Peyer's patch (tissue), 4 donors: ENCODE measurements around the gene OCLN. TPM values are rescaled to one million over a fixed set of nuclear protein-coding genes. Genes with fewer than 3 reads are reported as not detected.
"Not testable (repeated sequence)": the region's sequence is repeated elsewhere in the genome, so short reads cannot be mapped to it uniquely, and the experiment has no call there.

ENCODE experiments used
- DNase-seq, 3 donors: peaks; one replicate each; pipeline ENCODE4 v3.0.0-alpha.2; 2017 to 2019
- H3K27ac ChIP-seq, 4 donors: fragments of 200-600 bp; sonication (generic); one replicate each; pipeline ENCODE4 v1.5.1; 2016 to 2019
- H3K27me3 ChIP-seq, 2 donors: fragments of 200-600 bp; sonication (generic); one replicate each; pipeline ENCODE4 v1.5.1; 2019
- H3K36me3 ChIP-seq, 3 donors: fragments of 200-600 bp; sonication (generic); one replicate each; pipeline ENCODE4 v1.5.1; 2016 to 2019
- H3K4me1 ChIP-seq, 4 donors: fragments of 200-600 bp; sonication (generic); one replicate each; pipeline ENCODE4 v1.5.1; 2016 to 2019
- H3K4me3 ChIP-seq, 4 donors: fragments of 200-600 bp; sonication (generic); 1 replicate in 3 of 4; 2 replicates in 1 of 4; pipeline ENCODE4 v1.5.1; 2016 to 2019; ENCODE audit warnings: mild to moderate bottlenecking in 1 of 4
- H3K9me3 ChIP-seq, 4 donors: fragments of 200-600 bp; sonication (generic); one replicate each; pipeline ENCODE4 v1.5.1; 2016 to 2019; ENCODE audit warnings: mild to moderate bottlenecking in 1 of 4
- CTCF ChIP-seq, 6 experiments: fragments of 450-650 bp in 4 of 6; fragments of 200-600 bp in 2 of 6; sonication (generic) in 1 of 6; IDR thresholded peaks; one replicate each; pipeline ENCODE4 v1.5.1; 2017 to 2019; ENCODE audit warnings: antibody characterized with exemption in 6 of 6, mild to moderate bottlenecking in 3 of 6, moderate library complexity in 1 of 6
- POLR2A ChIP-seq, 2 donors: fragments of 450-650 bp; IDR thresholded peaks; one replicate each; pipeline ENCODE4 v1.5.1; 2017; ENCODE audit warnings: antibody characterized with exemption in 2 of 2, mild to moderate bottlenecking in 2 of 2, moderate library complexity in 2 of 2
- total RNA-seq, 4 donors: library from RNA; depleted of rRNA; stranded (reverse); fragments of >200 nt; gene quantifications; one replicate each; pipeline ENCODE4 v1.1.0, GENCODE V29; 2016

Gene OCLN
- total RNA-seq, 4 donors from 2014 or later = 64.7 to 103 (median 76.7) TPM

DNA sequence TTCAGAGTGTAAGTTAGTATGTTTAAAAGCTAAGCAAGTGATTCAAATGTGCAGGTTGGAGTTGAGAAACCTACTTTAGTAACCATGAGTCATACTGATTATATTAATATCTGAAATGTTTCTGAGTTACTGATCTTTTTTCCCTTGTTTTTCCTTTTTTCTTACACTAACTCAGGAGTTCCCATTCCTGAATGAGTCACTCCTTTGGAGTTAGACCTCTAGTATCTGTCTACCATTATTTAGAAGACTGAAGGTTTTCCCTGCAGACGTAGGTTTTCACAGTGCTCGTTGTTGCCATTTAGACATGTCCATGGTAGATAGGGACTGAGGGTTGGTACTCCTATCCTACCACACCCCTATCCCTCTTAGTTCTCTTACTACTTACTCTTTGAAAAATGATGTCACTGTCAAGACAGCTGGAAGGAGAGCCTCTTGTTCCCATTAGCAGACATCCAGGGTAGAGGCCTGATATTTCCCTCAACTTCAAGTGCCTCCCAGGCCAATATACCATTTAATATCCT is 20.2 kb downstream of the OCLN start:
- TF ChIP-seq POLR2A (IDR thresholded peaks at IDR 0.05) (no peak), CTCF (IDR thresholded peaks at IDR 0.05) (no peak)
- peaks cover 0 to 9% (median 0%) of the 10 kb centered on the region in 3 donors for H3K36me3 ChIP-seq
- no peaks in the 10 kb centered on the region for H3K9me3 ChIP-seq
- peaks cover 0 to 3% (median 0%) of the 10 kb centered on the region in 4 donors for H3K4me1 ChIP-seq
- peak overlapping the region in 1 of 4 donors; percentile 57 for H3K27ac ChIP-seq
- H3K27me3 ChIP-seq = no peaks in the 10 kb centered on the region
- no peak overlapping the region for H3K4me3 ChIP-seq
- no peak for DNase-seq

- not testable (repeated sequence) for H3K27ac ChIP-seq, H3K4me3 ChIP-seq, H3K36me3 ChIP-seq, DNase-seq, H3K9me3 ChIP-seq, H3K27me3 ChIP-seq
- H3K4me1 ChIP-seq = peaks cover 0 to 24% (median 0%) of the 10 kb centered on the region in 4 donors
Measured at GRCh38 chr5:69515570-69515969, 23.0 kb downstream of the OCLN start.

- Histone ChIP-seq H3K4me1 (peaks cover 0 to 29% (median 0%) of the 10 kb centered on the region in 4 donors), H3K27me3 (no peaks in the 10 kb centered on the region), H3K27ac (peak overlapping the region in 2 of 4 donors; percentile 42 to 72), H3K36me3 (no peaks in the 10 kb centered on the region), H3K9me3 (no peaks in the 10 kb centered on the region), H3K4me3 (no peak overlapping the region)
- TF ChIP-seq POLR2A (IDR thresholded peaks at IDR 0.05) = no peak
- TF ChIP-seq CTCF (IDR thresholded peaks at IDR 0.05) = no peak
- DNase-seq = no peak
Measured at GRCh38 chr5:69516769-69517168, 24.2 kb downstream of the OCLN start.

GRCh38 chr5:69517763-69518212 is 25.2 kb downstream of the OCLN start:
- Histone ChIP-seq H3K27me3 (no peaks in the 10 kb centered on the region), H3K9me3 (no peaks in the 10 kb centered on the region), H3K36me3 (no peaks in the 10 kb centered on the region), H3K4me3 (no peak overlapping the region), H3K27ac (peak overlapping the region in 3 of 4 donors; percentile 42 to 86 (median 72)), H3K4me1 (peaks cover 0 to 29% (median 0%) of the 10 kb centered on the region in 4 donors)
- no peak for DNase-seq
- TF ChIP-seq POLR2A (IDR thresholded peaks at IDR 0.05) = no peak
- no peak for TF ChIP-seq CTCF (IDR thresholded peaks at IDR 0.05)

DNA sequence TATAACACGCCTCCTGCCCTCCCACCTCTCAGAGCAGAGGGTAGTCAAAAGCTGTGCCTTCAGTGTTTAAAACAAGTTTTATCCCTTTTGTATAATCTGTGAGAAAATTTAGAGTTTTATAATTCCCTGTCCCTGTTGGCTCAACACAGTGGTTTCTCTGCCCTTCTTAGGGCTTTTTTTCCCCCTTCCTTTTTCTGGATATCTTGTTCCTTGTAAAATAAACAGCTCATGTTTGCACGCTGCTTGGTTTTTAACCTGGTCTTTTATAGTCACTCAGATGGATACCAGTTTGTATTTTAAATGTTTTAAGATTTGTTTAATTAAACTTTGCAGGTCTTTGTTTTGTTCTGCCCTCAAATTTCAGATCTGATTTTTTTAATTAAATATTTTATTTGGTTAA is 26.7 kb downstream of the OCLN start:
- no peak for DNase-seq
- Histone ChIP-seq H3K4me1 (peaks cover 0 to 29% (median 0%) of the 10 kb centered on the region in 4 donors), H3K27ac (peak overlapping the region in 2 of 4 donors; percentile 72 to 86), H3K9me3 (no peaks in the 10 kb centered on the region), H3K27me3 (no peaks in the 10 kb centered on the region), H3K36me3 (no peaks in the 10 kb centered on the region), H3K4me3 (no peak overlapping the region)
- TF ChIP-seq POLR2A (IDR thresholded peaks at IDR 0.05) = no peak
- TF ChIP-seq CTCF (IDR thresholded peaks at IDR 0.05) = no peak

GRCh38 chr5:69522035-69522434 is 29.4 kb downstream of the OCLN start:
- DNase-seq = no peak
- H3K4me1 ChIP-seq = peaks cover 0 to 29% (median 0%) of the 10 kb centered on the region in 4 donors
- no peak for TF ChIP-seq CTCF (IDR thresholded peaks at IDR 0.05)
- no peaks in the 10 kb centered on the region for H3K36me3 ChIP-seq
- H3K9me3 ChIP-seq = no peaks in the 10 kb centered on the region
- H3K27me3 ChIP-seq = no peaks in the 10 kb centered on the region
- H3K27ac ChIP-seq = peak overlapping the region in 1 of 4 donors; percentile 45
- no peak overlapping the region for H3K4me3 ChIP-seq
